Heart right ventricle (tissue), 16 donors: Measurements from ENCODE around the gene RPS18. TPM values are rescaled to one million over a fixed set of nuclear protein-coding genes. Genes with fewer than 3 reads are reported as not detected.
"Not testable (repeated sequence)": the region's sequence is repeated elsewhere in the genome, so short reads cannot be mapped to it uniquely, and the experiment has no call there.

ENCODE experiments used
- ATAC-seq, 8 donors: fragments of 200-7000 bp; cut with Tn5 transposase; one replicate each; pipeline ENCODE4 v1.9.1; 2020; ENCODE audit warnings: mild to moderate bottlenecking in 8 of 8, moderate library complexity in 8 of 8, moderate number of reproducible peaks in 1 of 8
- DNase-seq, 2 donors: peaks; one replicate each; pipeline ENCODE4 v3.0.0-alpha.2; 2020
- H3K27ac ChIP-seq, 10 donors: fragments of 200-600 bp; sonication (generic) in 2 of 10; one replicate each; pipeline versions ENCODE4 v1.5.0 to v1.8.0; 2020 to 2022; ENCODE audit warnings: mild to moderate bottlenecking in 3 of 10
- H3K27me3 ChIP-seq, 7 donors: fragments of 200-600 bp; one replicate each; pipeline ENCODE4 v1.8.0; 2021 to 2022; ENCODE audit warnings: mild to moderate bottlenecking in 2 of 7
- H3K36me3 ChIP-seq, 9 donors: fragments of 200-600 bp; sonication (generic) in 1 of 9; one replicate each; pipeline versions ENCODE4 v1.5.0 to v1.8.0; 2020 to 2022; ENCODE audit warnings: mild to moderate bottlenecking in 2 of 9
- H3K4me1 ChIP-seq, 9 donors: fragments of 200-600 bp; sonication (generic) in 1 of 9; one replicate each; pipeline versions ENCODE4 v1.5.0 to v1.8.0; 2020 to 2022; ENCODE audit warnings: mild to moderate bottlenecking in 4 of 9
- H3K4me3 ChIP-seq, 10 donors: fragments of 200-600 bp; sonication (generic) in 2 of 10; one replicate each; pipeline versions ENCODE4 v1.5.0 to v1.8.0; 2020 to 2022; ENCODE audit warnings: mild to moderate bottlenecking in 7 of 10, moderate library complexity in 2 of 10
- H3K9me3 ChIP-seq, 11 donors: fragments of 200-600 bp in 10 of 11; sonication (generic) in 2 of 11; one replicate each; pipeline versions ENCODE4 v1.5.0 to v1.8.0; 2013 to 2022; ENCODE audit warnings: mild to moderate bottlenecking in 2 of 11, control low read depth in 1 of 11, moderate library complexity in 1 of 11
- CTCF ChIP-seq, 9 donors: fragments of 200-600 bp; sonication (generic) in 2 of 9; IDR thresholded peaks; one replicate each; pipeline versions ENCODE4 v1.5.0 to v1.8.0; 2021 to 2022; ENCODE audit warnings: antibody characterized with exemption in 9 of 9, mild to moderate bottlenecking in 5 of 9, moderate library complexity in 1 of 9
- WGBS, 2 donors: extraction: QIAGEN DNeasy Blood & Tissue Kit; methylation state at CpG; one replicate each; pipeline ENCODE4 v1.1.7; 2013; ENCODE audit warnings: inconsistent platforms in 1 of 2; 5-methylcytosine and 5-hydroxymethylcytosine counted together
- intact Hi-C, 10 donors: fragments of 100-400 bp; cut with DNase I; formaldehyde crosslinking; loops; one replicate each; pipeline versions ENCODE4 v1.11.1 to v1.14.2; 2022
- polyA plus RNA-seq, 2 donors: library from polyadenylated mRNA; stranded (reverse); fragments of 200-250 nt; gene quantifications; one replicate each; pipeline ENCODE4 v1.2.3, GENCODE V29; 2013
- total RNA-seq, 10 donors: library from RNA; stranded (reverse); fragmentation: NEBNext Ultra II Directional in 3 of 10; extraction: Animal tissue kit (Norgen Biotek cat#: 25700) in 3 of 10; gene quantifications; one replicate each; pipeline versions ENCODE4 v1.2.1 to v1.2.4, GENCODE V29; 2021 to 2023
- donor health status: Arrhythmogenic right ventricular cardiomyopathy.
- donor health status: ischemic (EF 13 %, LVEDD 7.1; RV severe dilation, severe dysfunction).
- donor health status: healthy with polysubstance abuse.
- donor health status: DM: no; HTN: yes; CAD: no.
- donor health status: DM: no; HTN: no; CAD: no.
- donor health status: ischemic (EF 25% LVEDD 6.9; RV normal size, moderate dysfunction).
- donor health status: ischemic (EF 25% LVEDD 5.7; RV mildly dilated, moderate dysfunction).
- donor health status: healthy.
- donor health status: DM: yes; HTN: yes; CAD: no.
- donor health status: Ischemic cardiomyopathy.
- donor health status: ischemic (EF 35%, LVEDD 5.7; RV mildly dilated, moderate dysfunction).
- donor health status: nonischemic (EF 11% LVEDD 7.7; RV severe dilation, severe dysfunction).
- donor health status: DM: yes; HTN: yes; CAD: no.
- donor health status: PGD.
- donor health status: ischemic (EF 29% LVEDD 5.4; RV normal size, mild dysfunction).
- donor health status: nonischemic (EF 23%, LVEDD 6.1; RV moderate dilation, normal function).

RPS18 gene
- total and polyA plus RNA-seq, 12 donors, result 767 to 4,398 (median 902) TPM

- Histone ChIP-seq H3K27me3 (no peaks in the 10 kb centered on the region), H3K27ac (peak overlapping the region in 4 of 10 donors; percentile 10 to 93 (median 92)), H3K4me1 (peaks cover 3 to 53% (median 37%) of the 10 kb centered on the region in 9 donors), H3K4me3 (no peak overlapping the region), H3K36me3 (peaks cover 0 to 89% (median 18%) of the 10 kb centered on the region in 9 donors), H3K9me3 (no peaks in the 10 kb centered on the region)
- ATAC-seq, result no peak
- WGBS, 2 donors, result 88 to 93% methylated on average over 3 of the region's 3 CpGs
- DNase-seq, result no peak
- intact Hi-C loops, result loop anchor here in 1 of 10 donors (2.0 kb wide), 1 partner anchor 66 kb away; no protein-coding TSS in a partner anchor
- no peak for TF ChIP-seq CTCF (IDR thresholded peaks at IDR 0.05)
Measured at GRCh38 chr6:33278810-33279209, 6.9 kb downstream of the RPS18 start.

- Histone ChIP-seq H3K27ac (no peak overlapping the region), H3K9me3 (no peaks in the 10 kb centered on the region), H3K4me1 (peaks cover 3 to 48% (median 33%) of the 10 kb centered on the region in 9 donors), H3K4me3 (no peak overlapping the region), H3K36me3 (peaks cover 0 to 89% (median 14%) of the 10 kb centered on the region in 9 donors), H3K27me3 (no peaks in the 10 kb centered on the region)
- 76 to 78% methylated on average over 13 of the region's 13 CpGs for WGBS, 2 donors
- no peak for ATAC-seq
- no peak for DNase-seq
- intact Hi-C loops, result loop anchor here in 1 of 10 donors (2.0 kb wide), 1 partner anchor 66 kb away; no protein-coding TSS in a partner anchor
- no peak for TF ChIP-seq CTCF (IDR thresholded peaks at IDR 0.05)
Measured at GRCh38 chr6:33279257-33279695, 7.4 kb downstream of the RPS18 start.

GRCh38 chr6:33279971-33280511, 8.2 kb downstream of the RPS18 start:
- TF ChIP-seq CTCF (IDR thresholded peaks at IDR 0.05), result peak in 6 of 9 donors; percentile 16 to 52 (median 44)
- Histone ChIP-seq H3K4me1 (peaks cover 3 to 40% (median 27%) of the 10 kb centered on the region in 9 donors), H3K4me3 (no peak overlapping the region), H3K9me3 (no peaks in the 10 kb centered on the region), H3K36me3 (peaks cover 0 to 89% (median 10%) of the 10 kb centered on the region in 9 donors), H3K27me3 (no peaks in the 10 kb centered on the region), H3K27ac (no peak overlapping the region)
- ATAC-seq (no peak), DNase-seq (no peak)
- intact Hi-C loops, result loop anchor here in 1 of 10 donors (2.0 kb wide), 1 partner anchor 65 kb away; no protein-coding TSS in a partner anchor
- 64 to 69% methylated on average over 5 of the region's 5 CpGs for WGBS, 2 donors

- Histone ChIP-seq H3K27me3 (no peaks in the 10 kb centered on the region), H3K4me3 (no peak overlapping the region), H3K9me3 (no peaks in the 10 kb centered on the region), H3K27ac (no peak overlapping the region), H3K36me3 (peaks cover 0 to 89% (median 10%) of the 10 kb centered on the region in 9 donors), H3K4me1 (peaks cover 3 to 36% (median 22%) of the 10 kb centered on the region in 9 donors)
- 85 to 93% methylated on average over 6 of the region's 6 CpGs for WGBS, 2 donors
- DNase-seq, result no peak
- no peak for TF ChIP-seq CTCF (IDR thresholded peaks at IDR 0.05)
- intact Hi-C loops, result no loop called here
- ATAC-seq, result no peak
Measured at GRCh38 chr6:33280539-33280938, 8.7 kb downstream of the RPS18 start.

GRCh38 chr6:33285214-33285613, 13.3 kb downstream of the RPS18 start:
- H3K4me3 ChIP-seq, H3K27ac ChIP-seq, DNase-seq, H3K27me3 ChIP-seq, ATAC-seq, intact Hi-C loops, H3K9me3 ChIP-seq: not testable (repeated sequence)
- 94 to 95% methylated on average over 4 of the region's 4 CpGs for WGBS, 2 donors
- Histone ChIP-seq H3K4me1 (peaks cover 3 to 20% (median 17%) of the 10 kb centered on the region in 9 donors), H3K36me3 (peaks cover 0 to 77% (median 7%) of the 10 kb centered on the region in 9 donors)
